Chondrocyte (in vitro differentiated cells): ENCODE measurements around the gene SPHK1. TPM values are rescaled to one million over a fixed set of nuclear protein-coding genes. Genes with fewer than 3 reads are reported as not detected.
A peak's percentile ranks its signal among the peaks of the same experiment; 100 is the strongest.

ENCODE experiments used
- DNase-seq: peaks from one replicate; pipeline ENCODE4 v3.0.0; 2021; ENCODE audit warnings: mixed read lengths, low spot score
- H3K27ac Mint-ChIP-seq: one replicate; pipeline ENCODE4 v1.8.0; 2021; ENCODE audit warnings: mild to moderate bottlenecking, moderate library complexity, mixed read lengths; ENCODE audit not compliant: unreplicated experiment
- H3K27me3 Mint-ChIP-seq: 2 replicates; pipeline ENCODE4 v1.8.0; 2021; ENCODE audit warnings: low read depth, mixed read lengths
- H3K36me3 Mint-ChIP-seq: 2 replicates; pipeline ENCODE4 v1.8.0; 2021; ENCODE audit warnings: low read depth, mixed read lengths
- H3K4me1 Mint-ChIP-seq: 2 replicates; pipeline ENCODE4 v1.8.0; 2021; ENCODE audit warnings: low read depth, mild to moderate bottlenecking, mixed read lengths
- H3K4me3 Mint-ChIP-seq: one replicate; pipeline ENCODE4 v1.8.0; 2021; ENCODE audit warnings: mild to moderate bottlenecking, moderate library complexity, mixed read lengths; ENCODE audit not compliant: unreplicated experiment
- H3K9me3 Mint-ChIP-seq: 2 replicates; pipeline ENCODE4 v1.8.0; 2021; ENCODE audit warnings: low read depth, mixed read lengths
- CTCF ChIP-seq: fragments of 200-600 bp; sonication (generic); IDR thresholded peaks from 2 replicates; pipeline ENCODE4 v1.5.0; 2021; ENCODE audit warnings: antibody characterized with exemption, mild to moderate bottlenecking, moderate library complexity
- total RNA-seq: library from RNA; stranded (reverse); gene quantifications from 3 replicates; pipeline ENCODE4 v1.2.1, GENCODE V29; 2021

The SPHK1 gene
- total RNA-seq, 1 donor from 2014 or later = 12.8 TPM

DNA sequence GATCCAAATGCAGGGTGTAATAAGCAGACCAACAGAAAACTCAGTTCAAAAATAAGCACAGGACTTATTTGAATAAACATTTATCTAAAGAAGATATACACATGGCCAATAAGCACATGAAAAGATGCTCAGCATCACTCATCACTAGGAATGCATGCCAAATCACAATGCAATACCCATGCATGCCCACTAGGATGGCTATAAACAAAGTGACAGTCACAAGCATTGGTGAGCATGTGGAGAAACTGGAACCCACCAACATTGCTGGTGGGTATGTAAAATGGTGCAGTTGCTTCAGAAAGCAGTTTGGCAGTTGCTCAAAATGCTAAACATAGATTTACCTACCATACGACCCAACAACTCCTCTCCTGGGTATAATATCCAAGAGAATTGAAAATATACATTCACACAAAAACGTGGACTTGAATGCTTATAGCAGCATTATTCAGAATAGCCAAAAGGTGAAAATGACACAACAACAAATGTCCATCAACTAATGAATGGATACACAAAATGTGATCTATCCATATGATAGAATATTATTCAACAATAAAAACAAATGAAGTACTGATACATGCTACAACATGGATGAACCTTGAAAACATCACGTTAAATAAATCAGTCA lies 48.4 kb downstream of the SPHK1 start:
- H3K4me1 Mint-ChIP-seq = peaks cover 22% of the 10 kb centered on the region
- no peak overlapping the region for H3K4me3 Mint-ChIP-seq
- no peaks in the 10 kb centered on the region for H3K27me3 Mint-ChIP-seq
- H3K27ac Mint-ChIP-seq = no peak overlapping the region
- peaks cover 2% of the 10 kb centered on the region for H3K36me3 Mint-ChIP-seq
- DNase-seq = no peak
- no peaks in the 10 kb centered on the region for H3K9me3 Mint-ChIP-seq
- peak; percentile 70 for TF ChIP-seq CTCF

- TF ChIP-seq CTCF = no peak
- peaks cover 13% of the 10 kb centered on the region for H3K4me1 Mint-ChIP-seq
- no peaks in the 10 kb centered on the region for H3K27me3 Mint-ChIP-seq
- peaks cover 2% of the 10 kb centered on the region for H3K36me3 Mint-ChIP-seq
- no peaks in the 10 kb centered on the region for H3K9me3 Mint-ChIP-seq
- no peak for DNase-seq
- no peak overlapping the region for H3K27ac Mint-ChIP-seq
- no peak overlapping the region for H3K4me3 Mint-ChIP-seq
Observed at GRCh38 chr17:76433693-76434092, 49.3 kb downstream of the SPHK1 start.

GRCh38 chr17:76434870-76435269 lies 50.5 kb downstream of the SPHK1 start:
- Mint-ChIP-seq H3K36me3 (peaks cover 2% of the 10 kb centered on the region), H3K9me3 (no peaks in the 10 kb centered on the region), H3K27me3 (no peaks in the 10 kb centered on the region), H3K4me3 (no peak overlapping the region), H3K27ac (no peak overlapping the region), H3K4me1 (peaks cover 12% of the 10 kb centered on the region)
- no peak for DNase-seq
- no peak for TF ChIP-seq CTCF

DNA sequence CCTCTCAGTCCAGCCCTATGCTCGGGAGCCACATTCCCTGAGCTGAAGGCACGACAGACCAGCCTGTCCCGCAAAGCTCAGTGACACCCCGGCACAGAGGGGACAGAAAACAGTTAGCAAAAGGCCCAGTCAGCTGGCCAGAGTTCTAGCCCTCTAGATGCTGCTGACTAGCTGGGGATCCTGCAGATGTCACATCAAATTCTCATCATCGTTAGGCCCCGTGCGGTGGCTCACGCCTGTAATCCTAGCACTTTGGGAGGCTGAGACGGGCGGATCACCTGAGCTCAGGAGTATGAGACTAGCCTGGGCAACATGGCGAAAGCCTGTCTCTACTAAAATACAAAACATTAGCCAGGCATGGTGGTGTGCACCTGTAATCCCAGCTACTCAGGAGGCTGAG lies 51.3 kb downstream of the SPHK1 start:
- H3K9me3 Mint-ChIP-seq = no peaks in the 10 kb centered on the region

More for the DNA sequence above, 51.3 kb downstream of the SPHK1 start:
- no peak for TF ChIP-seq CTCF
- Mint-ChIP-seq H3K4me3 (no peak overlapping the region), H3K27me3 (no peaks in the 10 kb centered on the region), H3K36me3 (no peaks in the 10 kb centered on the region), H3K27ac (no peak overlapping the region), H3K4me1 (peaks cover 9% of the 10 kb centered on the region)
- DNase-seq = no peak

Other genes with a start within 250 kb of the SPHK1 start
- 0.12 TPM in 1 of 3 replicates, not detected in the others for gene FOXJ1, start 243.4 kb upstream of the SPHK1 start, total RNA-seq
- gene RNF157, start 144.1 kb upstream of the SPHK1 start, total RNA-seq = 1.1 to 1.5 TPM (median 1.4 TPM) in 3 replicates
- gene UBALD2, start 119.3 kb upstream of the SPHK1 start, total RNA-seq = 6.7 to 14.1 TPM (median 13.2 TPM) in 3 replicates
- 4.7 to 5.2 TPM (median 5.0 TPM) in 3 replicates for gene QRICH2, start 76.3 kb upstream of the SPHK1 start, total RNA-seq
- 41.4 to 59.0 TPM (median 55.3 TPM) in 3 replicates for gene PRPSAP1, start 30.7 kb upstream of the SPHK1 start, total RNA-seq
- 20.0 to 22.1 TPM (median 22.0 TPM) in 3 replicates for gene UBE2O, start 68.5 kb downstream of the SPHK1 start, total RNA-seq
- not detected in 3 replicates for gene AANAT, start 83.0 kb downstream of the SPHK1 start, total RNA-seq
- gene RHBDF2, start 116.8 kb downstream of the SPHK1 start, total RNA-seq = 4.7 to 5.4 TPM (median 4.9 TPM) in 3 replicates
- gene CYGB, start 153.1 kb downstream of the SPHK1 start, total RNA-seq = 0.48 to 5.4 TPM (median 4.6 TPM) in 3 replicates
- gene PRCD, start 155.4 kb downstream of the SPHK1 start, total RNA-seq = 0.55 to 1.0 TPM (median 0.92 TPM) in 3 replicates
- 1.5 to 3.0 TPM (median 2.8 TPM) in 3 replicates for gene ST6GALNAC2, start 201.3 kb downstream of the SPHK1 start, total RNA-seq